ENCODE results near the gene PGAM5. TPM values are rescaled to one million over a fixed set of nuclear protein-coding genes. Genes with fewer than 3 reads are reported as not detected.

The PGAM5 gene
- total RNA-seq (2013) = 18.3 TPM
- polyA plus RNA-seq (10 to 100 TPM in 1 of 3 donors, 1 to 10 TPM in 2; 7.0 to 10.3 (median 9.6) TPM), polyA minus RNA-seq (19.0 and 28.6 TPM in 2 replicates), total RNA-seq (2.9 to 16.6 (median 12.6) reads per million in 11 experiments)

- peaks cover 16 to 20% of the 10 kb centered on the region in 2 donors for H3K4me1 ChIP-seq (ENCODE audit: control insufficient read depth in 1 of 2, insufficient read depth in 2 of 2, low read length in 2 of 2)
- H3K36me3 ChIP-seq (replicated peaks in 1 of 2; ENCODE audit: control insufficient read depth in 1 of 2, insufficient read depth in 2 of 2, low read length in 2 of 2) = peaks cover 5 to 11% of the 10 kb centered on the region in 2 donors
- peak within 1 kb of the TSS; percentile 78 for H3K9ac ChIP-seq (ENCODE audit: insufficient read depth, low read length, poor library complexity, severe bottlenecking)
- intact Hi-C loops (cut with micrococcal nuclease) = loop anchor here in 1 of 2 donors (5.0 to 10.0 kb wide), 2 partner anchors 52 to 114 kb away; partner anchors contain the start of genes ANKLE2 and GOLGA3
- no peak for TF ChIP-seq CTCF (IDR thresholded peaks at IDR 0.05)
- H4K20me1 ChIP-seq (ENCODE audit: insufficient read depth, low read length) = peaks cover 8% of the 10 kb centered on the region
- H2AFZ ChIP-seq (ENCODE audit: insufficient read depth, low read depth, low read length, poor library complexity, severe bottlenecking) = peak within 1 kb of the TSS; percentile 99
- Mint-ChIP-seq H3K9me3 (peaks cover 0 to 2% (median 0%) of the 10 kb centered on the region in 7 donors), H3K27ac (peak within 1 kb of the TSS; percentile 72 to 88 (median 83)), H3K36me3 (peaks cover 8 to 22% of the 10 kb centered on the region in 2 donors), H3K4me3 (peak within 1 kb of the TSS; percentile 89 to 97), H3K27me3 (ENCODE audit: low read depth in 3 of 3) (peaks cover 0 to 2% (median 2%) of the 10 kb centered on the region in 3 donors), H3K4me1 (peaks cover 15% of the 10 kb centered on the region)
- peaks cover 43% of the 10 kb centered on the region for H3K79me2 ChIP-seq (ENCODE audit: insufficient read depth, low read length)
- H3K9me3 ChIP-seq (replicated peaks in 1 of 2; ENCODE audit: control insufficient read depth in 1 of 2, insufficient read depth in 1 of 2, low read length in 2 of 2) = no peaks in the 10 kb centered on the region
- under 1% methylated on average over 94 of the region's 94 CpGs for WGBS (ENCODE audit: insufficient coverage)
- H3K27me3 ChIP-seq (ENCODE audit: control insufficient read depth in 2 of 2, insufficient read depth in 2 of 2, low read length in 2 of 2) = no peaks in the 10 kb centered on the region
- DNase-seq = peak; percentile 62 to 73 (median 72)
- H3K4me3 ChIP-seq (replicated peaks in 1 of 3; ENCODE audit: low read depth in 2 of 3, low read length in 3 of 3) = peak within 1 kb of the TSS; percentile 56 to 97 (median 92)
- peak within 1 kb of the TSS; percentile 42 to 74 for H3K27ac ChIP-seq (ENCODE audit: low read depth in 1 of 2, low read length in 2 of 2)
- peak within 1 kb of the TSS; percentile 94 for H3K4me2 ChIP-seq (replicated peaks; ENCODE audit: extremely low read depth, low read length, poor library complexity, severe bottlenecking)
Measured at GRCh38 chr12:132710405-132711079, at the start of gene PGAM5. Gene PGAM5, plus strand, starts transcription at chr12:132710842. Its CDS starts 35 bp downstream, at chr12:132710877.

GRCh38 chr12:132660996-132661395 is 49.6 kb upstream of the PGAM5 start:
- Mint-ChIP-seq H3K36me3 (peaks cover 81 to 92% of the 10 kb centered on the region in 2 donors), H3K4me3 (no peak overlapping the region), H3K27ac (peak overlapping the region in 3 of 7 donors; percentile 12 to 36 (median 15)), H3K27me3 (ENCODE audit: low read depth in 3 of 3) (no peaks in the 10 kb centered on the region), H3K4me1 (peaks cover 25% of the 10 kb centered on the region), H3K9me3 (no peaks in the 10 kb centered on the region)
- Histone ChIP-seq H3K9ac (ENCODE audit: insufficient read depth, low read length, poor library complexity, severe bottlenecking) (no peak overlapping the region), H3K4me1 (ENCODE audit: control insufficient read depth in 1 of 2, insufficient read depth in 2 of 2, low read length in 2 of 2) (peaks cover 8 to 12% of the 10 kb centered on the region in 2 donors), H2AFZ (ENCODE audit: insufficient read depth, low read depth, low read length, poor library complexity, severe bottlenecking) (no peak overlapping the region), H3K4me3 (replicated peaks in 1 of 3; ENCODE audit: low read depth in 2 of 3, low read length in 3 of 3) (no peak overlapping the region), H3K36me3 (replicated peaks in 1 of 2; ENCODE audit: control insufficient read depth in 1 of 2, insufficient read depth in 2 of 2, low read length in 2 of 2) (peaks cover 60 to 98% of the 10 kb centered on the region in 2 donors), H3K27ac (ENCODE audit: low read depth in 1 of 2, low read length in 2 of 2) (no peak overlapping the region), H3K79me2 (ENCODE audit: insufficient read depth, low read length) (no peaks in the 10 kb centered on the region), H3K9me3 (replicated peaks in 1 of 2; ENCODE audit: control insufficient read depth in 1 of 2, insufficient read depth in 1 of 2, low read length in 2 of 2) (no peaks in the 10 kb centered on the region), H4K20me1 (ENCODE audit: insufficient read depth, low read length) (no peaks in the 10 kb centered on the region), H3K4me2 (replicated peaks; ENCODE audit: extremely low read depth, low read length, poor library complexity, severe bottlenecking) (no peak overlapping the region), H3K27me3 (ENCODE audit: control insufficient read depth in 2 of 2, insufficient read depth in 2 of 2, low read length in 2 of 2) (no peaks in the 10 kb centered on the region)
- no peak for DNase-seq
- WGBS (ENCODE audit: insufficient coverage) = 68% methylated on average over 9 of the region's 11 CpGs
- intact Hi-C loops (cut with micrococcal nuclease) = no loop called here
- TF ChIP-seq CTCF (IDR thresholded peaks at IDR 0.05) = no peak

Measured in CD14-positive monocyte (primary cell).